Gastroesophageal sphincter (tissue), 3 donors: Measurements from ENCODE around the gene PELI1.

Experiments used
- CTCF ChIP-seq, 4 experiments: fragments of 200-600 bp in 2 of 4; fragments of 450-650 bp in 2 of 4; sonication (generic) in 1 of 4; IDR thresholded peaks; one replicate each; pipeline ENCODE4 v1.5.1; 2017 to 2019; ENCODE audit warnings: antibody characterized with exemption in 4 of 4, mild to moderate bottlenecking in 2 of 4, moderate library complexity in 2 of 4
- EP300 ChIP-seq: sonication (generic); formaldehyde crosslinking; IDR thresholded peaks from one replicate; pipeline ENCODE4 v1.6.1; 2017; ENCODE audit warnings: antibody characterized with exemption, mild to moderate bottlenecking
- POLR2AphosphoS5 ChIP-seq: sonication (generic); formaldehyde crosslinking; IDR thresholded peaks from one replicate; pipeline ENCODE4 v1.6.1; 2017; ENCODE audit warnings: antibody characterized with exemption

GRCh38 chr2:64128943-64129391 lies 15.3 kb downstream of the PELI1 start:
- TF ChIP-seq CTCF (IDR thresholded peaks at IDR 0.05), result no peak
- TF ChIP-seq POLR2AphosphoS5, result no peak
- TF ChIP-seq EP300, result no peak
